Keratinocyte (primary cell): Measurements from ENCODE around the gene PPARA.
"Not testable (repeated sequence)": the region's sequence is repeated elsewhere in the genome, so short reads cannot be mapped to it uniquely, and the experiment has no call there.

ENCODE experiments used
- EZH2 ChIP-seq: IDR thresholded peaks from one replicate; pipeline ENCODE4 v1.6.1; 2012; ENCODE audit warnings: inconsistent platforms, mild to moderate bottlenecking, low read length, moderate library complexity
- TF ChIP-seq, protein P1 (sequence below), 3 experiments: IDR thresholded peaks in 1 of 3; conservative IDR thresholded peaks in 1 of 3; optimal IDR thresholded peaks in 1 of 3; 2 replicates in 2 of 3; 3 replicates in 1 of 3; pipeline versions ENCODE3 to v1.5.1; 2011; ENCODE audit warnings: low read length in 3 of 3, mild to moderate bottlenecking in 3 of 3, moderate library complexity in 2 of 3, control low read depth in 1 of 3, inconsistent platforms in 1 of 3; ENCODE audit not compliant: insufficient read depth in 2 of 3; ENCODE audit errors: extremely low read depth in 1 of 3

DNA sequence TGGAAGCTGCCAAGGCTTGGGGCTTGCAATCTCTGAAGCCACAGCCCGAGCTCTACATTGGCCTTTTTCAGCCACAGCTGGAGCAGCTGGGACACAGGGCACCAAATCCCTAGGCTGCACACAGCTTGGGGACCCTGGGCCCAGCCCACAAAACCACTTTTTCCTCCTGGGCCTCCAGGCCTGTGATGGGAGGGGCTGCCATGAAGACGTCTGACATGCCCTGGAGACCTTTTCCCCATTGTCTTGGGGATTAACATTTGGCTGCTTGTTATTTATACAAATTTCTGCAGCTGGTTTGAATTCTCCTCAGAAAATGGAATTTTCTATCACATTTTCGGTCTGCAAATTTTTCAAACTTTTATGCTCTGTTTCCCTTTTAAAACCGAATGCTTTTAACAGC lies 115.3 kb downstream of the PPARA start:
- TF ChIP-seq, protein P1, sequence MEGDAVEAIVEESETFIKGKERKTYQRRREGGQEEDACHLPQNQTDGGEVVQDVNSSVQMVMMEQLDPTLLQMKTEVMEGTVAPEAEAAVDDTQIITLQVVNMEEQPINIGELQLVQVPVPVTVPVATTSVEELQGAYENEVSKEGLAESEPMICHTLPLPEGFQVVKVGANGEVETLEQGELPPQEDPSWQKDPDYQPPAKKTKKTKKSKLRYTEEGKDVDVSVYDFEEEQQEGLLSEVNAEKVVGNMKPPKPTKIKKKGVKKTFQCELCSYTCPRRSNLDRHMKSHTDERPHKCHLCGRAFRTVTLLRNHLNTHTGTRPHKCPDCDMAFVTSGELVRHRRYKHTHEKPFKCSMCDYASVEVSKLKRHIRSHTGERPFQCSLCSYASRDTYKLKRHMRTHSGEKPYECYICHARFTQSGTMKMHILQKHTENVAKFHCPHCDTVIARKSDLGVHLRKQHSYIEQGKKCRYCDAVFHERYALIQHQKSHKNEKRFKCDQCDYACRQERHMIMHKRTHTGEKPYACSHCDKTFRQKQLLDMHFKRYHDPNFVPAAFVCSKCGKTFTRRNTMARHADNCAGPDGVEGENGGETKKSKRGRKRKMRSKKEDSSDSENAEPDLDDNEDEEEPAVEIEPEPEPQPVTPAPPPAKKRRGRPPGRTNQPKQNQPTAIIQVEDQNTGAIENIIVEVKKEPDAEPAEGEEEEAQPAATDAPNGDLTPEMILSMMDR (optimal IDR thresholded peaks at IDR 0.05 in 1 of 3, IDR thresholded peaks at IDR 0.05 in 1 of 3, conservative IDR thresholded peaks at IDR 0.05 in 1 of 3; ENCODE audit: extremely low read depth in 1 of 3, insufficient read depth in 2 of 3, low read length in 3 of 3) = not testable (repeated sequence)
- TF ChIP-seq EZH2 = not testable (repeated sequence)
